IMR-90 (cell line): Measurements from ENCODE around the gene SLC39A8. TPM values are rescaled to one million over a fixed set of nuclear protein-coding genes. Genes with fewer than 3 reads are reported as not detected.

Experiments used
- ATAC-seq: fragments of 200-7000 bp; cut with Tn5 transposase; 2 replicates; pipeline ENCODE4 v1.9.1; 2020; ENCODE audit warnings: low read depth, mild to moderate bottlenecking, moderate library complexity
- BruUV-seq: library from RNA; stranded (reverse); fragments of 400-500 nt; replicated peaks from 2 replicates; lab custom pipeline; 2021; lab: Mats Ljungman, UMichigan
- CTCF ChIA-PET: fragments of 300-600 bp; formaldehyde crosslinking; extraction: SDS; loops from one replicate; lab custom pipeline; 2021; ENCODE audit warnings: antibody characterized with exemption; lab: Yijun Ruan, JAX
- POLR2A ChIA-PET: fragments of 300-600 bp; sonication (Branson Sonifier 250); formaldehyde crosslinking; loops from one replicate; lab custom pipeline; 2022; ENCODE audit warnings: antibody characterized with exemption; ENCODE audit not compliant: unreplicated experiment; lab: Charles Lee
- DNase-seq: peaks from one replicate; pipeline ENCODE4 v3.0.0; 2013
- H2AFZ ChIP-seq: replicated peaks from 2 replicates; pipeline ENCODE3; 2013; ENCODE audit warnings: low read length, mild to moderate bottlenecking; ENCODE audit not compliant: poor library complexity
- H2AK5ac ChIP-seq: 2 replicates; pipeline ENCODE4 v1.6.1; 2013; ENCODE audit warnings: low read depth, low read length, inconsistent platforms
- H2AK9ac ChIP-seq: replicated peaks from 2 replicates; pipeline ENCODE3; 2013; ENCODE audit warnings: mild to moderate bottlenecking, low read depth, low read length, moderate library complexity; ENCODE audit not compliant: poor library complexity
- H2BK120ac ChIP-seq: 2 replicates; pipeline ENCODE4 v1.6.1; 2013; ENCODE audit warnings: low read depth, low read length, inconsistent platforms
- H2BK15ac ChIP-seq: 3 replicates; pipeline ENCODE4 v1.6.1; 2013; ENCODE audit warnings: low read depth, low read length, inconsistent platforms
- H2BK20ac ChIP-seq: 2 replicates; pipeline ENCODE4 v1.6.1; 2013; ENCODE audit warnings: low read depth, mild to moderate bottlenecking, inconsistent platforms, low read length, moderate library complexity
- H2BK5ac ChIP-seq: 2 replicates; pipeline ENCODE4 v1.6.1; 2013; ENCODE audit warnings: mild to moderate bottlenecking, low read depth, low read length, inconsistent platforms; ENCODE audit not compliant: poor library complexity, severe bottlenecking
- H3K14ac ChIP-seq: replicated peaks from 2 replicates; pipeline ENCODE4 v1.6.1; 2013; ENCODE audit warnings: low read depth, low read length, inconsistent platforms
- H3K18ac ChIP-seq: 2 replicates; pipeline ENCODE4 v1.6.1; 2013; ENCODE audit warnings: low read depth, low read length, control low read depth
- H3K23ac ChIP-seq: 2 replicates; pipeline ENCODE4 v1.6.1; 2013; ENCODE audit warnings: low read depth, low read length, inconsistent platforms
- H3K27ac ChIP-seq: 2 replicates; pipeline ENCODE4 v1.5.1; 2013; ENCODE audit warnings: mild to moderate bottlenecking, control low read depth, low read length; ENCODE audit not compliant: insufficient read depth
- H3K27me3 ChIP-seq: 2 replicates; pipeline ENCODE4 v1.6.1; 2013; ENCODE audit warnings: low read length; ENCODE audit not compliant: control insufficient read depth, insufficient read depth
- H3K36me3 ChIP-seq: 2 replicates; pipeline ENCODE4 v1.6.1; 2013; ENCODE audit warnings: low read length, mixed read lengths; ENCODE audit not compliant: control insufficient read depth, insufficient read depth
- H3K4ac ChIP-seq: 2 replicates; pipeline ENCODE4 v1.6.1; 2013; ENCODE audit warnings: low read depth, low read length, inconsistent platforms
- H3K4me1 ChIP-seq: 2 replicates; pipeline ENCODE4 v1.6.1; 2013; ENCODE audit warnings: low read length, mixed read lengths; ENCODE audit not compliant: control insufficient read depth, insufficient read depth
- H3K4me2 ChIP-seq: 2 replicates; pipeline ENCODE4 v1.6.1; 2013; ENCODE audit warnings: low read depth, mild to moderate bottlenecking, control low read depth, low read length, moderate library complexity
- H3K4me3 ChIP-seq: 2 replicates; pipeline ENCODE4 v1.5.1; 2013; ENCODE audit warnings: low read depth, mild to moderate bottlenecking, control low read depth, low read length, moderate library complexity; ENCODE audit not compliant: insufficient read depth
- H3K56ac ChIP-seq: 2 replicates; pipeline ENCODE4 v1.6.1; 2013; ENCODE audit warnings: low read length, inconsistent platforms; ENCODE audit not compliant: insufficient read depth; ENCODE audit errors: extremely low read depth
- H3K79me1 ChIP-seq, 2 experiments: 2 replicates each; pipeline ENCODE4 v1.6.1; 2013; ENCODE audit warnings: low read length in 2 of 2, inconsistent platforms in 1 of 2, low read depth in 1 of 2
- H3K9ac ChIP-seq: 2 replicates; pipeline ENCODE4 v1.6.1; 2013; ENCODE audit warnings: low read depth, low read length, control low read depth
- H3K9me1 ChIP-seq: 2 replicates; pipeline ENCODE4 v1.6.1; 2013; ENCODE audit warnings: low read length, inconsistent platforms; ENCODE audit not compliant: insufficient read depth
- H3K9me3 ChIP-seq: 2 replicates; pipeline ENCODE4 v1.6.1; 2013; ENCODE audit warnings: low read length; ENCODE audit not compliant: control insufficient read depth, insufficient read depth
- H4K20me1 ChIP-seq: 2 replicates; pipeline ENCODE4 v1.6.1; 2013; ENCODE audit warnings: low read length, inconsistent platforms; ENCODE audit not compliant: insufficient read depth
- H4K5ac ChIP-seq: 2 replicates; pipeline ENCODE4 v1.6.1; 2013; ENCODE audit warnings: mild to moderate bottlenecking, low read depth, low read length, control low read depth
- H4K8ac ChIP-seq, 2 experiments: 2 replicates each; pipeline ENCODE4 v1.6.1; 2013; ENCODE audit warnings: low read depth in 2 of 2, low read length in 2 of 2, control low read depth in 1 of 2, inconsistent platforms in 1 of 2
- H4K91ac ChIP-seq: 2 replicates; pipeline ENCODE4 v1.6.1; 2013; ENCODE audit warnings: low read depth, low read length, inconsistent platforms; ENCODE audit not compliant: insufficient read depth
- BHLHE40 ChIP-seq: fragments of 150-350 bp; IDR thresholded peaks from 2 replicates; pipeline ENCODE4 v1.6.1; 2016; ENCODE audit warnings: mild to moderate bottlenecking, low read depth, low read length
- CEBPB ChIP-seq: IDR thresholded peaks from 2 replicates; pipeline ENCODE4 v1.6.1; 2012; ENCODE audit warnings: low read depth, low read length, improper control_type of control experiment
- CHD1 ChIP-seq: IDR thresholded peaks from 2 replicates; pipeline ENCODE4 v1.6.1; 2012; ENCODE audit warnings: low read depth, low read length, improper control_type of control experiment
- FOS ChIP-seq: fragments of 150-350 bp; IDR thresholded peaks from 2 replicates; pipeline ENCODE4 v1.6.1; 2016; ENCODE audit warnings: low read depth, low read length
- MAFK ChIP-seq: IDR thresholded peaks from 2 replicates; pipeline ENCODE4 v1.6.1; 2012; ENCODE audit warnings: low read depth, low read length, improper control_type of control experiment
- MAZ ChIP-seq: IDR thresholded peaks from 2 replicates; pipeline ENCODE4 v1.6.1; 2012; ENCODE audit warnings: low read depth, mild to moderate bottlenecking, low read length, improper control_type of control experiment, moderate library complexity, borderline replicate concordance
- MXI1 ChIP-seq: IDR thresholded peaks from 2 replicates; pipeline ENCODE4 v1.6.1; 2012; ENCODE audit warnings: low read depth, mild to moderate bottlenecking, low read length, moderate library complexity, borderline replicate concordance
- NFE2L2 ChIP-seq: fragments of 150-350 bp; IDR thresholded peaks from 2 replicates; pipeline ENCODE4 v1.6.1; 2016; ENCODE audit warnings: low read depth, mild to moderate bottlenecking, low read length
- POLR2A ChIP-seq: IDR thresholded peaks from 2 replicates; pipeline ENCODE4 v1.6.1; 2012; ENCODE audit warnings: mild to moderate bottlenecking, low read depth, low read length
- RAD21 ChIP-seq: IDR thresholded peaks from 2 replicates; pipeline ENCODE4 v1.6.1; 2012; ENCODE audit warnings: low read length, improper control_type of control experiment
- RCOR1 ChIP-seq: IDR thresholded peaks from 2 replicates; pipeline ENCODE4 v1.6.1; 2012; ENCODE audit warnings: mild to moderate bottlenecking, low read length, improper control_type of control experiment; ENCODE audit not compliant: insufficient replicate concordance
- RFX5 ChIP-seq: IDR thresholded peaks from 2 replicates; pipeline ENCODE4 v1.8.0; 2012; ENCODE audit warnings: low read depth, mild to moderate bottlenecking, low read length, moderate library complexity
- SMC3 ChIP-seq: fragments of 150-350 bp; IDR thresholded peaks from 2 replicates; pipeline ENCODE4 v1.6.1; 2016; ENCODE audit warnings: low read depth, mild to moderate bottlenecking, antibody characterized with exemption, low read length, moderate library complexity
- WGBS, 2 experiments: methylation state at CpG; one replicate each; pipeline versions ENCODE4 v1.1.5 to v1.1.7; 2013; ENCODE audit warnings: missing lambda C conversion rate in 2 of 2; ENCODE audit not compliant: insufficient read length in 1 of 2; ENCODE audit errors: extremely low coverage in 2 of 2; 5-methylcytosine and 5-hydroxymethylcytosine counted together
- dilution Hi-C: fragments of 300-500 bp; cut with HindIII; formaldehyde crosslinking; loops from one replicate; pipeline ENCODE4 v1.14.3; 2018; ENCODE audit warnings: low sequenced_read_pairs; ENCODE audit not compliant: unreplicated experiment
- in situ Hi-C: fragments of 300-500 bp; cut with MboI; formaldehyde crosslinking; loops from 3 replicates; pipeline ENCODE4 v1.14.3; 2019; ENCODE audit warnings: low sequenced_read_pairs, inconsistent platforms, mixed read lengths
- intact Hi-C: fragments of 100-400 bp; cut with micrococcal nuclease; formaldehyde crosslinking; loops from 2 replicates; pipeline ENCODE4 v1.10.0; 2022
- polyA plus RNA-seq, 3 experiments: library from polyadenylated mRNA; depleted of rRNA; stranded (reverse); fragments of >200 nt; gene quantifications; 2 replicates each; pipeline ENCODE4 v1.2.3, GENCODE V29; 2012; ENCODE audit warnings: low replicate concordance in 1 of 3
- total RNA-seq: library from RNA; depleted of rRNA; stranded (reverse); fragments of >200 nt; gene quantifications from 2 replicates; pipeline ENCODE4 v1.2.3, GENCODE V29; 2012
- TF ChIP-seq, protein P1 (sequence below): fragments of 150-350 bp; IDR thresholded peaks from 2 replicates; pipeline ENCODE4 v1.6.1; 2016; ENCODE audit warnings: low read depth, mild to moderate bottlenecking, low read length, moderate library complexity, borderline replicate concordance
- TF ChIP-seq, protein P2 (sequence below): fragments of 150-350 bp; IDR thresholded peaks from 2 replicates; pipeline ENCODE4 v1.6.1; 2017; ENCODE audit warnings: mild to moderate bottlenecking, antibody characterized with exemption, low read length, low read depth
- TF ChIP-seq, protein P3 (sequence below): conservative IDR thresholded peaks from 2 replicates; pipeline ENCODE4 v1.5.1; 2012; ENCODE audit warnings: mild to moderate bottlenecking, low read depth, low read length, improper control_type of control experiment

Gene SLC39A8
- total and polyA plus RNA-seq, 2 of the 4 experiments (the other 2 are of a cell fraction): 0.05 to 0.18 TPM

DNA sequence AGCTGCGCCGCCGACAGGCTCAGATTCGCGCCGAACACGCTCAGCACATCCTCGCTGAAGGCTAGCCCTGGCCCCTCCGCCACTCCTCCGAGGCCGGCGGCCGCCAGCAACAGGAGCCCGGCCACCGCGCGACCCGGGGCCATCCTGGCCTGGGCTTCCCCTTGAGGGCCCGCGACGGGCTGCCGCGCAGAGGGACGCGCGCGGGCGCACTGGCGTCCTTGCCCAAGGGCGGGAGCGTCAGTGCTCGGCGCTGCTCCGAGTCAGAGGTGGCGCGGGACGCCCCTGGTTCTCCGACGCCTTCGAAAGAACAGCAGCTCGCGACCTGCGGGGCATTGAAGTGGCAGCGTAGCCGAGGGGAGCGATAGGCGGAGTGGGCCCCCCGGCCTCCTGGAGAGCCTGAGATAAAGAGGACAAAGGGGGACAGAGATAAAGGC is 745 bp downstream of the SLC39A8 start:
- Histone ChIP-seq H2BK120ac (no peak overlapping the region), H4K91ac (no peak overlapping the region), H3K9me3 (no peaks in the 10 kb centered on the region), H3K9me1 (no peaks in the 10 kb centered on the region), H3K27ac (no peak overlapping the region), H2AK5ac (no peak overlapping the region), H3K4me1 (no peaks in the 10 kb centered on the region), H4K20me1 (no peaks in the 10 kb centered on the region), H3K27me3 (peaks cover 22% of the 10 kb centered on the region), H3K4ac (no peak overlapping the region), H2BK20ac (no peak overlapping the region), H3K4me3 (peak overlapping the region; percentile 52), H3K23ac (no peak overlapping the region), H2BK15ac (no peak overlapping the region), H3K14ac (no peak overlapping the region), H3K79me1 (no peaks in the 10 kb centered on the region), H3K4me2 (peak overlapping the region; percentile 96), H3K9ac (no peak overlapping the region), H2AFZ (peak overlapping the region; percentile 81), H3K56ac (no peak overlapping the region), H3K18ac (no peak overlapping the region), H4K8ac (no peak overlapping the region), H3K36me3 (no peaks in the 10 kb centered on the region), H2AK9ac (no peak overlapping the region), H4K5ac (no peak overlapping the region), H2BK5ac (no peak overlapping the region)
- POLR2A ChIA-PET: interaction anchor here (0.6 kb wide), 1 partner anchor 41 kb away, joined by 3 read pairs; no protein-coding TSS in a partner anchor
- DNase-seq (no peak), ATAC-seq (peak; percentile 73)
- WGBS, 2 experiments: 3% methylated on average over 28 of the region's 48 CpGs; no CpG with 5 or more reads in 1 of the 2 experiments
- intact Hi-C loops: loop anchor here (2.0 to 10.0 kb wide), 3 partner anchors 280 to 750 kb away; partner anchors contain the start of gene BDH2
- TF ChIP-seq MAZ (no peak), MXI1 (no peak), RFX5 (no peak), CEBPB (no peak), FOS (no peak), BHLHE40 (no peak), POLR2A (no peak), MAFK (no peak), RCOR1 (no peak), SMC3 (no peak), CHD1 (no peak), NFE2L2 (no peak), RAD21 (no peak)
- TF ChIP-seq, protein P1, sequence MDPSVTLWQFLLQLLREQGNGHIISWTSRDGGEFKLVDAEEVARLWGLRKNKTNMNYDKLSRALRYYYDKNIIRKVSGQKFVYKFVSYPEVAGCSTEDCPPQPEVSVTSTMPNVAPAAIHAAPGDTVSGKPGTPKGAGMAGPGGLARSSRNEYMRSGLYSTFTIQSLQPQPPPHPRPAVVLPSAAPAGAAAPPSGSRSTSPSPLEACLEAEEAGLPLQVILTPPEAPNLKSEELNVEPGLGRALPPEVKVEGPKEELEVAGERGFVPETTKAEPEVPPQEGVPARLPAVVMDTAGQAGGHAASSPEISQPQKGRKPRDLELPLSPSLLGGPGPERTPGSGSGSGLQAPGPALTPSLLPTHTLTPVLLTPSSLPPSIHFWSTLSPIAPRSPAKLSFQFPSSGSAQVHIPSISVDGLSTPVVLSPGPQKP: no peak
- TF ChIP-seq, protein P2, sequence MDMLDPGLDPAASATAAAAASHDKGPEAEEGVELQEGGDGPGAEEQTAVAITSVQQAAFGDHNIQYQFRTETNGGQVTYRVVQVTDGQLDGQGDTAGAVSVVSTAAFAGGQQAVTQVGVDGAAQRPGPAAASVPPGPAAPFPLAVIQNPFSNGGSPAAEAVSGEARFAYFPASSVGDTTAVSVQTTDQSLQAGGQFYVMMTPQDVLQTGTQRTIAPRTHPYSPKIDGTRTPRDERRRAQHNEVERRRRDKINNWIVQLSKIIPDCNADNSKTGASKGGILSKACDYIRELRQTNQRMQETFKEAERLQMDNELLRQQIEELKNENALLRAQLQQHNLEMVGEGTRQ: no peak
- TF ChIP-seq, protein P3, sequence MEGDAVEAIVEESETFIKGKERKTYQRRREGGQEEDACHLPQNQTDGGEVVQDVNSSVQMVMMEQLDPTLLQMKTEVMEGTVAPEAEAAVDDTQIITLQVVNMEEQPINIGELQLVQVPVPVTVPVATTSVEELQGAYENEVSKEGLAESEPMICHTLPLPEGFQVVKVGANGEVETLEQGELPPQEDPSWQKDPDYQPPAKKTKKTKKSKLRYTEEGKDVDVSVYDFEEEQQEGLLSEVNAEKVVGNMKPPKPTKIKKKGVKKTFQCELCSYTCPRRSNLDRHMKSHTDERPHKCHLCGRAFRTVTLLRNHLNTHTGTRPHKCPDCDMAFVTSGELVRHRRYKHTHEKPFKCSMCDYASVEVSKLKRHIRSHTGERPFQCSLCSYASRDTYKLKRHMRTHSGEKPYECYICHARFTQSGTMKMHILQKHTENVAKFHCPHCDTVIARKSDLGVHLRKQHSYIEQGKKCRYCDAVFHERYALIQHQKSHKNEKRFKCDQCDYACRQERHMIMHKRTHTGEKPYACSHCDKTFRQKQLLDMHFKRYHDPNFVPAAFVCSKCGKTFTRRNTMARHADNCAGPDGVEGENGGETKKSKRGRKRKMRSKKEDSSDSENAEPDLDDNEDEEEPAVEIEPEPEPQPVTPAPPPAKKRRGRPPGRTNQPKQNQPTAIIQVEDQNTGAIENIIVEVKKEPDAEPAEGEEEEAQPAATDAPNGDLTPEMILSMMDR: no peak
- in situ Hi-C loops: loop anchor here (10.0 kb wide), 1 partner anchor 660 kb away; no protein-coding TSS in a partner anchor
- CTCF ChIA-PET: interaction anchor here (1.7 kb wide), 1 partner anchor 86 kb away, joined by 5 read pairs; no protein-coding TSS in a partner anchor
- BruUV-seq: no TSS peak
- dilution Hi-C loops: no loop called here
